Left ventricle myocardium inferior (tissue), 1 donor: ENCODE measurements around the gene IRF9. TPM values are rescaled to one million over a fixed set of nuclear protein-coding genes. Genes with fewer than 3 reads are reported as not detected.

Source experiments
- DNase-seq: peaks from one replicate; pipeline ENCODE4 v3.0.0-alpha.2; 2020
- H3K27ac ChIP-seq: fragments of 200-600 bp; replicated peaks from 2 replicates; pipeline ENCODE4 v1.8.0; 2021
- H3K27me3 ChIP-seq: fragments of 200-600 bp; 2 replicates; pipeline ENCODE4 v1.8.0; 2021; ENCODE audit warnings: low read depth
- H3K36me3 ChIP-seq: fragments of 200-600 bp; 2 replicates; pipeline ENCODE4 v1.8.0; 2021
- H3K4me1 ChIP-seq: fragments of 200-600 bp; 2 replicates; pipeline ENCODE4 v1.8.0; 2021
- H3K4me3 ChIP-seq: fragments of 200-600 bp; 2 replicates; pipeline ENCODE4 v1.8.0; 2021; ENCODE audit warnings: mild to moderate bottlenecking, moderate library complexity
- H3K9me3 ChIP-seq: fragments of 200-600 bp; replicated peaks from 2 replicates; pipeline ENCODE4 v1.8.0; 2021
- CTCF ChIP-seq: fragments of 200-600 bp; IDR thresholded peaks from 2 replicates; pipeline ENCODE4 v1.8.0; 2021; ENCODE audit warnings: antibody characterized with exemption, mild to moderate bottlenecking, borderline replicate concordance
- intact Hi-C: fragments of 100-400 bp; cut with micrococcal nuclease; formaldehyde crosslinking; loops from one replicate; pipeline ENCODE4 v1.11.0; 2022
- total RNA-seq: library from RNA; stranded (reverse); fragmentation: NEBNext Ultra II Directional; extraction: Animal tissue kit (Norgen Biotek cat#: 25700); gene quantifications from one replicate; pipeline ENCODE4 v1.2.1, GENCODE V29; 2021
- donor health status: DM: no; HTN: yes; CAD: no; lungs with severe emphysema.

IRF9 gene
- total RNA-seq, 1 donor from 2014 or later: 24.0 TPM

GRCh38 chr14:24189460-24189859 lies 28.4 kb downstream of the IRF9 start:
- TF ChIP-seq CTCF: no peak
- intact Hi-C loops: no loop called here
- Histone ChIP-seq H3K4me1 (peaks cover 27% of the 10 kb centered on the region), H3K27ac (peak overlapping the region; percentile 77), H3K27me3 (no peaks in the 10 kb centered on the region), H3K4me3 (no peak overlapping the region), H3K9me3 (no peaks in the 10 kb centered on the region), H3K36me3 (peaks cover 63% of the 10 kb centered on the region)
- no peak for DNase-seq

GRCh38 chr14:24190416-24190815 lies 29.4 kb downstream of the IRF9 start:
- H3K4me1 ChIP-seq: peaks cover 36% of the 10 kb centered on the region
- H3K36me3 ChIP-seq: peaks cover 54% of the 10 kb centered on the region
- no peaks in the 10 kb centered on the region for H3K27me3 ChIP-seq
- no peak for TF ChIP-seq CTCF
- H3K27ac ChIP-seq: no peak overlapping the region
- no peak overlapping the region for H3K4me3 ChIP-seq
- intact Hi-C loops: no loop called here
- no peaks in the 10 kb centered on the region for H3K9me3 ChIP-seq
- no peak for DNase-seq

GRCh38 chr14:24192933-24193332 lies 31.9 kb downstream of the IRF9 start:
- H3K4me1 ChIP-seq: peaks cover 54% of the 10 kb centered on the region
- intact Hi-C loops: no loop called here
- no peak for TF ChIP-seq CTCF
- H3K4me3 ChIP-seq: no peak overlapping the region
- no peak for DNase-seq
- H3K27ac ChIP-seq: no peak overlapping the region
- no peaks in the 10 kb centered on the region for H3K9me3 ChIP-seq
- no peaks in the 10 kb centered on the region for H3K27me3 ChIP-seq
- peaks cover 39% of the 10 kb centered on the region for H3K36me3 ChIP-seq

GRCh38 chr14:24194186-24194872 lies 33.3 kb downstream of the IRF9 start:
- Histone ChIP-seq H3K27me3 (no peaks in the 10 kb centered on the region), H3K36me3 (peaks cover 39% of the 10 kb centered on the region), H3K4me1 (peaks cover 50% of the 10 kb centered on the region), H3K9me3 (no peaks in the 10 kb centered on the region), H3K27ac (peak overlapping the region; percentile 100), H3K4me3 (peak overlapping the region; percentile 100)
- no peak for DNase-seq
- intact Hi-C loops: no loop called here
- no peak for TF ChIP-seq CTCF

GRCh38 chr14:24194873-24195185 lies 33.8 kb downstream of the IRF9 start:
- DNase-seq: no peak
- peaks cover 37% of the 10 kb centered on the region for H3K36me3 ChIP-seq
- H3K27ac ChIP-seq: peak overlapping the region; percentile 100
- intact Hi-C loops: no loop called here
- peak overlapping the region; percentile 100 for H3K4me3 ChIP-seq
- H3K27me3 ChIP-seq: no peaks in the 10 kb centered on the region
- no peaks in the 10 kb centered on the region for H3K9me3 ChIP-seq
- H3K4me1 ChIP-seq: peaks cover 49% of the 10 kb centered on the region
- TF ChIP-seq CTCF: no peak
